HG03439 (cell line): Measurements from ENCODE around the gene ERGIC3.

Experiments
- ATAC-seq: cut with Tn5 transposase; IDR thresholded peaks from one replicate; pipeline ENCODE4 v1.9.1; 2021; ENCODE audit warnings: mild to moderate bottlenecking, moderate library complexity; ENCODE audit not compliant: unreplicated experiment

The ERGIC3 gene

GRCh38 chr20:35595901-35596300 is 54.0 kb downstream of the ERGIC3 start:
- no peak for ATAC-seq

- ATAC-seq: no peak
These were observed 55.3 kb downstream of the ERGIC3 start for GRCh38 chr20:35597186-35597585.

- no peak for ATAC-seq
These were observed 56.6 kb downstream of the ERGIC3 start for GRCh38 chr20:35598476-35598875.

- no peak for ATAC-seq
These were observed 57.3 kb downstream of the ERGIC3 start for GRCh38 chr20:35598899-35599775.

GRCh38 chr20:35599776-35600120 is 57.9 kb downstream of the ERGIC3 start:
- no peak for ATAC-seq

GRCh38 chr20:35600176-35600992 is 58.5 kb downstream of the ERGIC3 start:
- no peak for ATAC-seq

- ATAC-seq: no peak
These were observed 59.4 kb downstream of the ERGIC3 start for GRCh38 chr20:35600993-35601973.

- ATAC-seq: no peak
These were observed 60.1 kb downstream of the ERGIC3 start for GRCh38 chr20:35601990-35602389.

GRCh38 chr20:35602851-35603495 is 61.1 kb downstream of the ERGIC3 start:
- ATAC-seq: no peak

GRCh38 chr20:35603695-35604448 is 62.0 kb downstream of the ERGIC3 start:
- no peak for ATAC-seq

GRCh38 chr20:35604449-35604747 is 62.5 kb downstream of the ERGIC3 start:
- no peak for ATAC-seq

- no peak for ATAC-seq
These were observed 64.2 kb downstream of the ERGIC3 start for GRCh38 chr20:35606127-35606526.
